IMR-90 (cell line): ENCODE data around the gene JMJD1C. TPM values are rescaled to one million over a fixed set of nuclear protein-coding genes. Genes with fewer than 3 reads are reported as not detected.

Experiments used
- ATAC-seq: fragments of 200-7000 bp; cut with Tn5 transposase; 2 replicates; pipeline ENCODE4 v1.9.1; 2020; ENCODE audit warnings: low read depth, mild to moderate bottlenecking, moderate library complexity
- BruUV-seq: library from RNA; stranded (reverse); fragments of 400-500 nt; replicated peaks from 2 replicates; lab custom pipeline; 2021; lab: Mats Ljungman, UMichigan
- CTCF ChIA-PET: fragments of 300-600 bp; formaldehyde crosslinking; extraction: SDS; loops from one replicate; lab custom pipeline; 2021; ENCODE audit warnings: antibody characterized with exemption; lab: Yijun Ruan, JAX
- POLR2A ChIA-PET: fragments of 300-600 bp; sonication (Branson Sonifier 250); formaldehyde crosslinking; loops from one replicate; lab custom pipeline; 2022; ENCODE audit warnings: antibody characterized with exemption; ENCODE audit not compliant: unreplicated experiment; lab: Charles Lee
- DNase-seq: peaks from one replicate; pipeline ENCODE4 v3.0.0; 2013
- H2AFZ ChIP-seq: replicated peaks from 2 replicates; pipeline ENCODE3; 2013; ENCODE audit warnings: low read length, mild to moderate bottlenecking; ENCODE audit not compliant: poor library complexity
- H2AK5ac ChIP-seq: 2 replicates; pipeline ENCODE4 v1.6.1; 2013; ENCODE audit warnings: low read depth, low read length, inconsistent platforms
- H2AK9ac ChIP-seq: replicated peaks from 2 replicates; pipeline ENCODE3; 2013; ENCODE audit warnings: mild to moderate bottlenecking, low read depth, low read length, moderate library complexity; ENCODE audit not compliant: poor library complexity
- H2BK120ac ChIP-seq: 2 replicates; pipeline ENCODE4 v1.6.1; 2013; ENCODE audit warnings: low read depth, low read length, inconsistent platforms
- H2BK15ac ChIP-seq: 3 replicates; pipeline ENCODE4 v1.6.1; 2013; ENCODE audit warnings: low read depth, low read length, inconsistent platforms
- H2BK20ac ChIP-seq: 2 replicates; pipeline ENCODE4 v1.6.1; 2013; ENCODE audit warnings: low read depth, mild to moderate bottlenecking, inconsistent platforms, low read length, moderate library complexity
- H2BK5ac ChIP-seq: 2 replicates; pipeline ENCODE4 v1.6.1; 2013; ENCODE audit warnings: mild to moderate bottlenecking, low read depth, low read length, inconsistent platforms; ENCODE audit not compliant: poor library complexity, severe bottlenecking
- H3K14ac ChIP-seq: replicated peaks from 2 replicates; pipeline ENCODE4 v1.6.1; 2013; ENCODE audit warnings: low read depth, low read length, inconsistent platforms
- H3K18ac ChIP-seq: 2 replicates; pipeline ENCODE4 v1.6.1; 2013; ENCODE audit warnings: low read depth, low read length, control low read depth
- H3K23ac ChIP-seq: 2 replicates; pipeline ENCODE4 v1.6.1; 2013; ENCODE audit warnings: low read depth, low read length, inconsistent platforms
- H3K27ac ChIP-seq: 2 replicates; pipeline ENCODE4 v1.5.1; 2013; ENCODE audit warnings: mild to moderate bottlenecking, control low read depth, low read length; ENCODE audit not compliant: insufficient read depth
- H3K27me3 ChIP-seq: 2 replicates; pipeline ENCODE4 v1.6.1; 2013; ENCODE audit warnings: low read length; ENCODE audit not compliant: control insufficient read depth, insufficient read depth
- H3K36me3 ChIP-seq: 2 replicates; pipeline ENCODE4 v1.6.1; 2013; ENCODE audit warnings: low read length, mixed read lengths; ENCODE audit not compliant: control insufficient read depth, insufficient read depth
- H3K4ac ChIP-seq: 2 replicates; pipeline ENCODE4 v1.6.1; 2013; ENCODE audit warnings: low read depth, low read length, inconsistent platforms
- H3K4me1 ChIP-seq: 2 replicates; pipeline ENCODE4 v1.6.1; 2013; ENCODE audit warnings: low read length, mixed read lengths; ENCODE audit not compliant: control insufficient read depth, insufficient read depth
- H3K4me2 ChIP-seq: 2 replicates; pipeline ENCODE4 v1.6.1; 2013; ENCODE audit warnings: low read depth, mild to moderate bottlenecking, control low read depth, low read length, moderate library complexity
- H3K4me3 ChIP-seq: 2 replicates; pipeline ENCODE4 v1.5.1; 2013; ENCODE audit warnings: low read depth, mild to moderate bottlenecking, control low read depth, low read length, moderate library complexity; ENCODE audit not compliant: insufficient read depth
- H3K56ac ChIP-seq: 2 replicates; pipeline ENCODE4 v1.6.1; 2013; ENCODE audit warnings: low read length, inconsistent platforms; ENCODE audit not compliant: insufficient read depth; ENCODE audit errors: extremely low read depth
- H3K79me1 ChIP-seq, 2 experiments: 2 replicates each; pipeline ENCODE4 v1.6.1; 2013; ENCODE audit warnings: low read length in 2 of 2, inconsistent platforms in 1 of 2, low read depth in 1 of 2
- H3K9ac ChIP-seq: 2 replicates; pipeline ENCODE4 v1.6.1; 2013; ENCODE audit warnings: low read depth, low read length, control low read depth
- H3K9me1 ChIP-seq: 2 replicates; pipeline ENCODE4 v1.6.1; 2013; ENCODE audit warnings: low read length, inconsistent platforms; ENCODE audit not compliant: insufficient read depth
- H3K9me3 ChIP-seq: 2 replicates; pipeline ENCODE4 v1.6.1; 2013; ENCODE audit warnings: low read length; ENCODE audit not compliant: control insufficient read depth, insufficient read depth
- H4K20me1 ChIP-seq: 2 replicates; pipeline ENCODE4 v1.6.1; 2013; ENCODE audit warnings: low read length, inconsistent platforms; ENCODE audit not compliant: insufficient read depth
- H4K5ac ChIP-seq: 2 replicates; pipeline ENCODE4 v1.6.1; 2013; ENCODE audit warnings: mild to moderate bottlenecking, low read depth, low read length, control low read depth
- H4K8ac ChIP-seq, 2 experiments: 2 replicates each; pipeline ENCODE4 v1.6.1; 2013; ENCODE audit warnings: low read depth in 2 of 2, low read length in 2 of 2, control low read depth in 1 of 2, inconsistent platforms in 1 of 2
- H4K91ac ChIP-seq: 2 replicates; pipeline ENCODE4 v1.6.1; 2013; ENCODE audit warnings: low read depth, low read length, inconsistent platforms; ENCODE audit not compliant: insufficient read depth
- BHLHE40 ChIP-seq: fragments of 150-350 bp; IDR thresholded peaks from 2 replicates; pipeline ENCODE4 v1.6.1; 2016; ENCODE audit warnings: mild to moderate bottlenecking, low read depth, low read length
- CEBPB ChIP-seq: IDR thresholded peaks from 2 replicates; pipeline ENCODE4 v1.6.1; 2012; ENCODE audit warnings: low read depth, low read length, improper control_type of control experiment
- CHD1 ChIP-seq: IDR thresholded peaks from 2 replicates; pipeline ENCODE4 v1.6.1; 2012; ENCODE audit warnings: low read depth, low read length, improper control_type of control experiment
- CTCF ChIP-seq: conservative IDR thresholded peaks from 2 replicates; pipeline ENCODE4 v1.5.1; 2012; ENCODE audit warnings: mild to moderate bottlenecking, low read depth, low read length, improper control_type of control experiment
- ELK1 ChIP-seq: fragments of 150-350 bp; IDR thresholded peaks from 2 replicates; pipeline ENCODE4 v1.6.1; 2016; ENCODE audit warnings: low read depth, mild to moderate bottlenecking, low read length, moderate library complexity, borderline replicate concordance
- FOS ChIP-seq: fragments of 150-350 bp; IDR thresholded peaks from 2 replicates; pipeline ENCODE4 v1.6.1; 2016; ENCODE audit warnings: low read depth, low read length
- MAFK ChIP-seq: IDR thresholded peaks from 2 replicates; pipeline ENCODE4 v1.6.1; 2012; ENCODE audit warnings: low read depth, low read length, improper control_type of control experiment
- MAZ ChIP-seq: IDR thresholded peaks from 2 replicates; pipeline ENCODE4 v1.6.1; 2012; ENCODE audit warnings: low read depth, mild to moderate bottlenecking, low read length, improper control_type of control experiment, moderate library complexity, borderline replicate concordance
- MXI1 ChIP-seq: IDR thresholded peaks from 2 replicates; pipeline ENCODE4 v1.6.1; 2012; ENCODE audit warnings: low read depth, mild to moderate bottlenecking, low read length, moderate library complexity, borderline replicate concordance
- NFE2L2 ChIP-seq: fragments of 150-350 bp; IDR thresholded peaks from 2 replicates; pipeline ENCODE4 v1.6.1; 2016; ENCODE audit warnings: low read depth, mild to moderate bottlenecking, low read length
- POLR2A ChIP-seq: IDR thresholded peaks from 2 replicates; pipeline ENCODE4 v1.6.1; 2012; ENCODE audit warnings: mild to moderate bottlenecking, low read depth, low read length
- RAD21 ChIP-seq: IDR thresholded peaks from 2 replicates; pipeline ENCODE4 v1.6.1; 2012; ENCODE audit warnings: low read length, improper control_type of control experiment
- RCOR1 ChIP-seq: IDR thresholded peaks from 2 replicates; pipeline ENCODE4 v1.6.1; 2012; ENCODE audit warnings: mild to moderate bottlenecking, low read length, improper control_type of control experiment; ENCODE audit not compliant: insufficient replicate concordance
- RFX5 ChIP-seq: IDR thresholded peaks from 2 replicates; pipeline ENCODE4 v1.8.0; 2012; ENCODE audit warnings: low read depth, mild to moderate bottlenecking, low read length, moderate library complexity
- SMC3 ChIP-seq: fragments of 150-350 bp; IDR thresholded peaks from 2 replicates; pipeline ENCODE4 v1.6.1; 2016; ENCODE audit warnings: low read depth, mild to moderate bottlenecking, antibody characterized with exemption, low read length, moderate library complexity
- USF2 ChIP-seq: fragments of 150-350 bp; IDR thresholded peaks from 2 replicates; pipeline ENCODE4 v1.6.1; 2017; ENCODE audit warnings: mild to moderate bottlenecking, antibody characterized with exemption, low read length, low read depth
- WGBS, 2 experiments: methylation state at CpG; one replicate each; pipeline versions ENCODE4 v1.1.5 to v1.1.7; 2013; ENCODE audit warnings: missing lambda C conversion rate in 2 of 2; ENCODE audit not compliant: insufficient read length in 1 of 2; ENCODE audit errors: extremely low coverage in 2 of 2; 5-methylcytosine and 5-hydroxymethylcytosine counted together
- dilution Hi-C: fragments of 300-500 bp; cut with HindIII; formaldehyde crosslinking; loops from one replicate; pipeline ENCODE4 v1.14.3; 2018; ENCODE audit warnings: low sequenced_read_pairs; ENCODE audit not compliant: unreplicated experiment
- in situ Hi-C: fragments of 300-500 bp; cut with MboI; formaldehyde crosslinking; loops from 3 replicates; pipeline ENCODE4 v1.14.3; 2019; ENCODE audit warnings: low sequenced_read_pairs, inconsistent platforms, mixed read lengths
- intact Hi-C: fragments of 100-400 bp; cut with micrococcal nuclease; formaldehyde crosslinking; loops from 2 replicates; pipeline ENCODE4 v1.10.0; 2022
- polyA plus RNA-seq, 3 experiments: library from polyadenylated mRNA; depleted of rRNA; stranded (reverse); fragments of >200 nt; gene quantifications; 2 replicates each; pipeline ENCODE4 v1.2.3, GENCODE V29; 2012; ENCODE audit warnings: low replicate concordance in 1 of 3
- total RNA-seq: library from RNA; depleted of rRNA; stranded (reverse); fragments of >200 nt; gene quantifications from 2 replicates; pipeline ENCODE4 v1.2.3, GENCODE V29; 2012

The JMJD1C gene
- total and polyA plus RNA-seq, 2 of the 4 experiments (the other 2 are of a cell fraction): 15.6 to 96.8 TPM

- Histone ChIP-seq H3K9ac (no peak overlapping the region), H3K27ac (no peak overlapping the region), H2BK5ac (no peak overlapping the region), H2AK9ac (no peak overlapping the region), H3K4me2 (no peak overlapping the region), H2BK20ac (no peak overlapping the region), H3K9me1 (peaks cover 19% of the 10 kb centered on the region), H4K91ac (no peak overlapping the region), H3K4me3 (no peak overlapping the region), H3K23ac (no peak overlapping the region), H3K18ac (no peak overlapping the region), H3K79me1 (peaks cover 35 to 59% of the 10 kb centered on the region in 2 experiments), H4K5ac (no peak overlapping the region), H2AK5ac (no peak overlapping the region), H3K27me3 (no peaks in the 10 kb centered on the region), H3K4ac (no peak overlapping the region), H2AFZ (no peak overlapping the region), H3K4me1 (peaks cover 5% of the 10 kb centered on the region; the same call in 1 of the 2 replicates), H2BK120ac (no peak overlapping the region), H3K56ac (no peak overlapping the region), H3K36me3 (0 out of 2 replicates have a peak, but pooled peaks cover 1% of the 10 kb centered on the region), H4K8ac (no peak overlapping the region), H4K20me1 (peaks cover 32% of the 10 kb centered on the region), H2BK15ac (no peak overlapping the region), H3K14ac (no peak overlapping the region), H3K9me3 (no peaks in the 10 kb centered on the region)
- ATAC-seq (no peak), DNase-seq (no peak)
- intact Hi-C loops: no loop called here
- dilution Hi-C loops: no loop called here
- no peak for TF ChIP-seq MXI1
- no peak for TF ChIP-seq SMC3
- no peak for TF ChIP-seq CHD1
- TF ChIP-seq CEBPB: no peak
- no peak for TF ChIP-seq CTCF
- no peak for TF ChIP-seq MAFK
- no peak for TF ChIP-seq POLR2A
- no peak for TF ChIP-seq RFX5
- TF ChIP-seq NFE2L2: no peak
- TF ChIP-seq ELK1: no peak
- no peak for TF ChIP-seq BHLHE40
- TF ChIP-seq FOS: no peak
- TF ChIP-seq RAD21: no peak
- no peak for TF ChIP-seq RCOR1
- TF ChIP-seq MAZ: no peak
- no peak for TF ChIP-seq USF2
- no CpG with 5 or more reads among the region's 4 CpGs for whole genome bisulfite sequencing, 2 experiments
- in situ Hi-C loops: no loop called here
- ChIA-PET CTCF (interaction anchor here (1.1 kb wide), 1 partner anchor 247 kb away, joined by 3 read pairs; no protein-coding TSS in a partner anchor), POLR2A (no interaction called here)
- no TSS peak for BruUV-seq
These were observed 83.7 kb downstream of the JMJD1C start for GRCh38 chr10:63382066-63382465.
